GM12892 (cell line): ENCODE measurements around the gene LHX8.

Experiments used
- POLR2A ChIP-seq: IDR thresholded peaks from 2 replicates; pipeline ENCODE4 v1.6.1; 2011; ENCODE audit warnings: low read depth, low read length, control low read depth
- POLR2AphosphoS5 ChIP-seq: IDR thresholded peaks from 2 replicates; pipeline ENCODE4 v1.6.1; 2011; ENCODE audit warnings: low read depth, low read length, control low read depth
- TAF1 ChIP-seq: IDR thresholded peaks from 2 replicates; pipeline ENCODE4 v1.6.1; 2011; ENCODE audit warnings: low read depth, mild to moderate bottlenecking, control low read depth, low read length, borderline replicate concordance

GRCh38 chr1:75198761-75199160 lies 64.6 kb downstream of the LHX8 start:
- TF ChIP-seq TAF1 = no peak
- TF ChIP-seq POLR2AphosphoS5 = no peak
- TF ChIP-seq POLR2A = no peak
